HG02763 (cell line): ENCODE measurements around the gene ATP2B2.
"Not testable (repeated sequence)": the region's sequence is repeated elsewhere in the genome, so short reads cannot be mapped to it uniquely, and the experiment has no call there.

ENCODE experiments used
- ATAC-seq: cut with Tn5 transposase; IDR thresholded peaks from one replicate; pipeline ENCODE4 v1.9.1; 2021; ENCODE audit warnings: mild to moderate bottlenecking, moderate library complexity; ENCODE audit not compliant: unreplicated experiment

The ATP2B2 gene

GRCh38 chr3:10387881-10388609 is 117.3 kb downstream of the ATP2B2 start:
- ATAC-seq: no peak

GRCh38 chr3:10386121-10386520 is 119.3 kb downstream of the ATP2B2 start:
- no peak for ATAC-seq

GRCh38 chr3:10384541-10385360 is 120.6 kb downstream of the ATP2B2 start:
- no peak for ATAC-seq

GRCh38 chr3:10383850-10384248 is 121.5 kb downstream of the ATP2B2 start:
- ATAC-seq: no peak

- no peak for ATAC-seq
Observed at GRCh38 chr3:10382892-10383849, 122.2 kb downstream of the ATP2B2 start.

- ATAC-seq: not testable (repeated sequence)
Observed at GRCh38 chr3:10382445-10382844, 122.9 kb downstream of the ATP2B2 start.

- no peak for ATAC-seq
Observed at GRCh38 chr3:10381336-10381735, 124.0 kb downstream of the ATP2B2 start.

GRCh38 chr3:10380906-10381305 is 124.5 kb downstream of the ATP2B2 start:
- no peak for ATAC-seq

GRCh38 chr3:10379961-10380360 is 125.4 kb downstream of the ATP2B2 start:
- no peak for ATAC-seq

GRCh38 chr3:10379161-10379560 is 126.2 kb downstream of the ATP2B2 start:
- no peak for ATAC-seq

GRCh38 chr3:10378742-10379141 is 126.6 kb downstream of the ATP2B2 start:
- ATAC-seq: no peak

- no peak for ATAC-seq
Observed at GRCh38 chr3:10378246-10378645, 127.1 kb downstream of the ATP2B2 start.

- ATAC-seq: no peak
Observed at GRCh38 chr3:10377148-10377725, 128.1 kb downstream of the ATP2B2 start.

GRCh38 chr3:10376353-10376752 is 129.0 kb downstream of the ATP2B2 start:
- no peak for ATAC-seq

- ATAC-seq: no peak
Observed at GRCh38 chr3:10375296-10376053, 129.9 kb downstream of the ATP2B2 start.

- ATAC-seq: no peak
Observed at GRCh38 chr3:10374311-10374710, 131.1 kb downstream of the ATP2B2 start.

- ATAC-seq: no peak
Observed at GRCh38 chr3:10373686-10374261, 131.6 kb downstream of the ATP2B2 start.

GRCh38 chr3:10371789-10372188 is 133.6 kb downstream of the ATP2B2 start:
- no peak for ATAC-seq

GRCh38 chr3:10371167-10371566 is 134.2 kb downstream of the ATP2B2 start:
- no peak for ATAC-seq

GRCh38 chr3:10370429-10370828 is 135.0 kb downstream of the ATP2B2 start:
- ATAC-seq: no peak
